HG03064 (cell line): ENCODE data around the gene ATP5F1D.

Experiments used
- ATAC-seq: cut with Tn5 transposase; IDR thresholded peaks from one replicate; pipeline ENCODE4 v1.9.1; 2021; ENCODE audit warnings: low read depth; ENCODE audit not compliant: unreplicated experiment

Gene ATP5F1D

GRCh38 chr19:1290196-1290702 is 48.7 kb downstream of the ATP5F1D start:
- ATAC-seq = no peak

DNA sequence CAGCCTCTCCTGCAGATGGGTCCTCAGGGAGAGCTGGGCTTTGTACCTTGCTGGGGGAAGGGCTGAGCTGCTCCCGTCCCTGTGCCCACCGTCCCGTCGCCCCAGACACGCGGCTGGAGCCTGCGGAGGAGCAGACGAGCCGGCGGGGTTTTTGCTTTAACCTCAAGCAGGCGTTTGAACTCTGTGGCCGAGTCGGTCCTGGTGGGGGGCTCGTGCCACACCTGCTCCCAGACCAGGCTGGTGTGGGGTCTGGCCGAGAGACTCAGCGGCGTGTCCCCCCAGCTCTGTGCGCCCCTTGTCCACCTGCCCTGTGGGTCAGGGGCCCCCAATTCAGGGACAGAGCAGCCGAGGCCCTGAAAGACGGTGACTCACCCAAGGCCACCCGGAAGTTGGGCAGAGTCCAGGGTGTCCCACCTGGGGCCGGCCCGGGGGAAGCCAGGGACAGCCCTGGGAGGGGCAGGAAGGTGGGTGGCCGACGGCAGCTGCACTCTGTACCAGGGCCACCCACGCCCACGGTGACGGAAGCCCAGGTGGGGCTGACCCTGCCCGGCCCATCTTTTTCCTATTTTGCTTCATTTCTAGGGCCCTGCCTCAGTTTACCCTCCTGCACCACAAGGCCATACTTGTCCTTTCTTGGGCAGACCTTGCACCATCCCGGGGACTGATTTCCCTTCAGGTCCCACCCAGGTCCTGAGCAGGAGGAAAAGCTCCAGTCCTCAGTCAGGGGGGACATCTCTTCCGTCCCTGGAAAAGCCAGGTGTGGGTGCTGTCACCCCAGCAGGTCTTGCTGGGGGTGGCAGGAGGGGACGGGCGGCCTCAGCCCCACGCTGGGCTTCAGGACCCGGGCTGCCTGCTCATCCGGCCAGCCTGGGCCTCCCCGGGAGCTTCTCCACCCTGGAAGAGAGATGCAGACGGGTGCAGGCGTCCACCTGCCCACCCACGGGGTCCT is 49.4 kb downstream of the ATP5F1D start:
- ATAC-seq = no peak

- ATAC-seq = no peak
Measured at GRCh38 chr19:1291761-1292418, 50.3 kb downstream of the ATP5F1D start.

DNA sequence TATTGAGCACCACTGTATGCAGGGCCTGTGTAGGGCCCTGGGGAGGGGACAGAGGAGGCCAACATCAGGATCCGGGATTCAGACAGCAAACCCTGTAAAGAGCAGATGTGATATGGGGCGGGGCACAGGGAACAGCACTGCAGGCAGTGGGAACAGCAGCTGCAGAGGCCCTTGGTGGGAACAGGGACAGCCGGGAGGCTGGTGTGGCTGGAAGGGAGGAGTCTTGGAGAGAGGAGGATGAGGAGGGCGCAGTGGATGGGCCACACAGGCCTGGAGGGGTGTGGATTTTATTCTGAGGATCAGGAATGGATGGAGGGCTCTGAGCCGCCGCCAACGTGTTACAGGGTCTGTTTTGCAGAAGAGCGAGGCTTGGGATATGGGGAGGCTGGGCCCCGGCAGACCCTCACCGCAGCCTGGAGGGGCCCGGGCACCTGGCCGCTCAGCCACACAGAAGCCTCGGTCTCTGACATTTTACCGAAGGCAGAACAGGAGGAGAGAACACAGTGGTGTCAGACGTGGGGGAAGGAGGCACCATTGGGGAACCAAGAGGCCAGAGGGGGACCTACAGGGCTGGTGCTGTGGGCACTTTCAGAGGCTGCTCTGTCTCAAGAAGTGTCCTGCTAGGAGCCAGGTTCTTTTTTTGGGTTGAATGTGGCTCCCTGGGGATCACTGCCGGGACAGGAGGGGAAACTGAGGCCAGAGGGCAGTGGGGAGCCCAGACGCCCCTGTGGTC is 51.0 kb downstream of the ATP5F1D start:
- no peak for ATAC-seq

DNA sequence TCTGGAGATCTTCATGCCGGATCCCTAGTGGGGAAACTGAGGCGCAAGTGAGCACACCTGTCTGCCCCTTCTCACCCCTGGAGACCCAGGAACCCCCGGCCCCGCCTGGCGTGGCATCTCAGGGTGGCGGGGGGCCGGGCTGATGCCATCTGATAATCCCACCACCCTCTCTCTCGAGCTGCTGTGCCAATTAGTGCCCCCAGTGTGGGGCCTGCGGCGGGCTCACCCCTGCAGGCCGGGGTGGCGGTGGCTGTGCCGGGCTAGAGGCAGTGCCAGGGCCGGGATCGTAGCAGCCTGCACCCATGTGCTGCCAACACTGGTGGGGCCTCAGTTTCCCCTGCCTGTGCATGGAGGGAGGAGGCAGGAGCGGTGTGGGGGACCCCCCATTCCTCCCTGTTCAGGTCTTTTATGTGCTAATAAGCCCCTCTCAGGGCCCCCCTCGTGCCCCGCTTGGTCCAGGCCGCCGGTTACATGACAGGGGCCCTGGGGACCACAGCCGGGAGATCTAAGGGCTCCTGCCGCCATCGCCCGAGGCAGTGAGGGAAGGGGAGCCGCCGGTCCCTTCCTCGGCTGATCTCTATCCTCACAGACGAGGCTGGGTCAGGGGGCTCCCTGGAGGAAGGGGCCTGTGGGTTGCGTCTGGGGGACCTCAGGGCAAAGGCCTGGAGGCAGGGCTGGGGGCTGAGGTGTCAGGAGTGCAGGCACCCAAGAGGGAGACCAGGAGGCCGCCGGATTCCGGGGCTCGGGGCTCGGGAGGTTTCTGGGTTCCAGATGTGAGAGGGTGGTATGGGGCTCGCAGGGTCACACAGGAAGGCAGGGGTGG is 52.4 kb downstream of the ATP5F1D start:
- no peak for ATAC-seq
